ENCODE results near the gene TAL2.

TAL2 gene

GRCh38 chr9:105662184-105663104 is at the start of gene TAL2:
Gene TAL2, plus strand, starts transcription at chr9:105662457. Its CDS starts 40 bp downstream, at chr9:105662497.
- DNase-seq = no peak

GRCh38 chr9:105621001-105621400 is 41.3 kb upstream of the TAL2 start:
- DNase-seq = no peak

- no peak for DNase-seq
Measured at GRCh38 chr9:105625088-105625487, 37.2 kb upstream of the TAL2 start.

DNA sequence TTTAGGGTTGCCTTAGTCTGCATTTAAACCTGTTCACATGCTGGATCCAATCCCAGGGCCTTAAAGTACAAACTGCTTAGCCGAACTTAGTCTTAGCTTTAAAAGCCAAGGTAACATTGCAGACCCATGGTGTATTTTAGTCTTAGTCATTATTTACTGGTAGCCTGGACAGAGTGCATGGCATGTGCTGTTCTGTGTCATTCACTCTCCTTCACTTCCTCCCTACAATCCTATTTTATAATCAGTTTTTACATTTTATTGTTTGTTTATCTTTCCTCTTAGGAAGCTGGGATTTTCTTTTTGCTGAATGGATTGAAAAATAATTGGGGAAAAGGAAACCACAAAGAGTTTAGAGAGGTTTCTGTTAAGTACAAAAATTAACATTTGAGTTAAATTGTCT is 29.4 kb upstream of the TAL2 start:
- DNase-seq = no peak

- DNase-seq = no peak
Measured at GRCh38 chr9:105633411-105633810, 28.8 kb upstream of the TAL2 start.

- no peak for DNase-seq
Measured at GRCh38 chr9:105636331-105636730, 25.9 kb upstream of the TAL2 start.

DNA sequence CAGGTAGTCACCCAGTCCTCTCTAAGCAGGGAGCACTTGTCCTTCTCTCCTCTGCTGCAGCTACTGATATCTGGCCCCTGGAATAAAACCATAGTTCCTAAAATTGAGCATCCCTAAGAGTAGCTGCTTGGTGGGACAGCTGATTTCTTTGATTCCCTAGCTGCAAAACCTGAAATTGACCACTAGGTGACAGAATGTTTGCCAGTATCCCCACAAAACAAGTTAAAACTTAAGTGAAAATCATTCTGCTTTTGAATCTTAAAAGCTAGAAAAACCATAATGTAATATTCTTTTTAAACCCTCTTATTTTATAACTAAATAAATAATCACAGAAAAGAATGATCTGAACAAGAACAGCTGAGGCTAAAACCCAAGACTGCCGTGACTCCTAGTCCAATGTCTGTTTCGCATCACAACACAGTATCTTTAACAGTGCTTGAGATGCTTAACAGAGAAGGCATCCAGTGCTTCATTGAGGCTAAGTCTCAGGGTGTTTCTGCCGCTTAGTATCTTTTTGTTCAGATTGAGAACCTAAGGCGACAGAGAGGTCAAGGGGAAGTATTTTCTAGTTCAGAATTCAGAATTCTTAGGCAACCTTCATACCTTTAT is 24.4 kb upstream of the TAL2 start:
- no peak for DNase-seq

GRCh38 chr9:105639936-105640335 is 22.3 kb upstream of the TAL2 start:
- no peak for DNase-seq

GRCh38 chr9:105643795-105644194 is 18.5 kb upstream of the TAL2 start:
- no peak for DNase-seq

- DNase-seq = no peak
Measured at GRCh38 chr9:105646879-105647594, 15.2 kb upstream of the TAL2 start.

DNA sequence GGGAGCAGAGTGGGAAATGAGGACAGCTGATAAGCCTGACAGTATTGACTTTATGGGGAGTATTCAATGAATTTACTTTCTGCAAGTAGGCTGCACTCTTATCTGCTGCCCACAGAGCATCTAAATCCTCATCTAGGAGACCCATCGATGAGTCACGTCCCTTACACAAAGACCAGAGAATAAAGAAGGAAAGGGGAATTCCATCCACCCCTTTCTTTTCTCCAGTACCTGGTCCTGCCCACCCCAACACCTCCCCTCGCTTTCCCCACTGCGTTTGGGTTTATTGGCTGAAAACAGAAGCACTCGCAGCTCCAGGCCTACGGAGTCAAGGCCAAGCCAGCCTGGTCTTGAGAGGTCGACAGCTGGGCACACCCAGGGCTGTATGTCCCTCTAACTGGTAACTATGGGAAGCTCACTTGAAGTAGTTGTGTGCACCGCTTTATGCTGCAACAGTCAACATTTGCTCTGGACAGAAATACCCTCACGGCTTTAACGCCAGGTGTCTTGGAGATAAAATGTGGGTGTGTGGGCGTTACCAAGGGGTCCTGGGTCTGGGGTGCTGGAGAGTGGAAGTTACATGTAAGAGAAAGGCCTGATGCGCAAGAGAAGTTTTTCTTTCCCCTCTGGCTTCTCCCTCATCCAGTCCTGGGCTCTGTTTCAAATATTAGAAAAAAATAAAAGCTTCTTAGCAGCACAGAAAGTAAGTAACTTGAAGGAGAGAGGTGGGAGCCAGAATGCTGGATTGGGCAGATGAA is 14.5 kb upstream of the TAL2 start:
- no peak for DNase-seq

DNA sequence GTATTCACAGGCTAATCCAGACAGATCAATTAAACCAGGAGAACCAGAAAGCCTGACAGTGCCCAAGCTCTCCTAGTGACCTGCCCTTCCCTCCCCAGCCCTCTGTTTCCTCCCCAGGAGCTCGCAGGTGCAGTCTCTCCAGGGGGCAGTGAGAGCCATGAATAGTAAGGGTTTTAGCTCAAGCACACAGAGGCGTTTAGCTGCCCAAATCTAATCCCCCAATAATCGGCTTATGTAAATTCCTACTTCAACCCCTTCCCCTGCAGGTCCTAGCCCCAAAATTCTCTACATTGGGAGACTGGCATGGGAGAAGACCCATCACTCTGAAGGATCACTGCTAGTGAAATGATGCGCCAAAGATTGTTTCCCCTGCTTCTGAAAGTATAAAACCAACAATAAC is 10.5 kb upstream of the TAL2 start:
- DNase-seq = no peak

DNA sequence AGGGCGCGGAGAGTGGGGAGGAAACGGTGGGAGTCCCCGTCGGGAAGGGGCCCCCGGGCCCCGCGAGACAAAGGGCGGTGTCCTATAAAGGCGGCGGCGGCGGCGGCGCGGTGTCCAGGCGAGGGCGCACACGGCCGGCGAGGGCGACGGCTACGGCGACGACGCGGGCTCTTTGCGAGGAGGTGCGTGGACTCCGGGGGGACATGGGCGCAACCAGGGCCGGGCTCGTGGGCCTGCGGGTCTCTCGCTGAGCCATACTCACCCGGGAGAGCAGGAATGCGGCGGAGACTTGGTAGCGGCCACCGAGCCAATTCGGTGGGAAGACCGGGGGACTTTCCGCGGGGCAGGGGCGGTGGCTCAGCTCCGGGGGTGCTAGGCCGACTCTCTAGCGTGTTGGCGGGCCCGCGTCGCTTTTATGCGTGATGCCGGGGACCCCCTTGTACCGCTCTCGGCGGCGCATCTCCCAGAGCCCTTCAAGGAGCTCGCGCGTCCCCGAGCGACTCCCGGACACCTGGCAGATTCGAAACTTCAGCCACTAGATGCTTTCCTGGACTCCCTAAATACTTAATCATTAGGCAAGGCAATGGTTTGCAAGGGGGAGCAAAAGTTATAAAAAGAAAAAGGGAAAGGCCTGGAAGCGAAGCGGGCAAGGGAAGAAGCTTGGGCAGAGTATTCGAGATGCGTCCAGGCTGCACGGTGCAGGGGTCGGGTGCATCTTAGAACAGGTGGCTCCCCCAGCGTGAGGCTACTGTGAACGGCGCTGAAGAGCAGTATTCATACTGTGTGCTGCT is 5.9 kb upstream of the TAL2 start:
- DNase-seq = no peak

- DNase-seq = no peak
Measured at GRCh38 chr9:105658351-105658750, 3.9 kb upstream of the TAL2 start.

- no peak for DNase-seq
Measured at GRCh38 chr9:105661011-105661410, 1.2 kb upstream of the TAL2 start.

GRCh38 chr9:105663914-105664313 is 1.7 kb downstream of the TAL2 start:
- DNase-seq = no peak

DNA sequence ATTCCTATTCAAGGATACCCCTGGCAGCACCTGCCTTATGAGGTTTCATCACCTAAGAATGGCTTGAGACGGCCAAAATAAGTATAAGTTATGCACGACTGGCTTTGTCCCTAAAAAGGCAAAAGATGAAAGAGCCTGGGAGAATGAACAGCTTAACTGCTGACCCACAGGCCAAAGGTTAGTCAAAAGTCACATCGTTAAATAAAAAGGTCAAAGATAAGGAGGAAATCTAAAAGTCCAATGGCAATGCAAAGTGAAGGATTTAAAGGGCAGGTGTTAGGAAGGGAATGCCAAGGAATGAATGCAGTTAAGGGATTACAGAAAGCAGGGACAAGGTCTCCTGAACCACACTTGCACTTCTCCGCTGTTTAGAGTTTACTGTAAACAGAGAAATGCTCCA is 5.6 kb downstream of the TAL2 start:
- no peak for DNase-seq

DNA sequence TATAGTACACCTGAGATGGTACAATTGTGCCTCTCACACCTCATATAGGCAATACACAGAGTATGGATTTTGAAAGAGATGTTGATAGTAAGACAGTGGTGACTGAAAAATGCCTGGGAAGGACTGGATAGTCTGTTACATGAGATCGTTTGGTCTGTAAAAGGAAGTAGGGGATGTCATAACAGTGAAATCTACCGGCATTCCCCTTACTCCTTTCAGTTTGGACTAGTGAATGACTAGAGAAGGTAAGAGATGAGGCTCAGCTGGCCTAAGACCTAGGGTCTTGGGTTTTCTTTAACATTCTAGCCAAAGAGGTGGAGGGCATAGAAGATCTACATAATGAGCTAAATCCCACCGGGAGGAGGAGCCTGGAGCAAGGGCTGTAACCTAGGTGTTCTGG is 8.1 kb downstream of the TAL2 start:
- DNase-seq = no peak

DNA sequence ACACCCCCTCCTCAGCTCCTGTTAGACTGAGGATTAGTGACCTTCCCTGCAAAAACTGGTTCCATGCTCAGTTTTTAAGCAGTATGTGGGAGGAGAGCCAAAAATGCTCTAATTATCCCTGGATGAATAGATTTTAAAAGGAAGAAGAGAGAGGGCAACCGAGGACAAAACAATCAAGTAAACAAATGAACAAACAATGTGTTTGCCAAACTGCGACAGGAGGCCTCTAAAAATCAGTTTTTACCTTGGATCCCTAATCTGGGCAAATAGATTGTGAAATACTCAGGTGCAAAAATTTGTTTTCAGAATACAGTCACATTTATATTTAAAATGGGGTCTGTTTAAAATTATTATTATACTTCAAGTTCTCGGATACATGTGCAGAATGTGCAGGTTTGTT is 8.5 kb downstream of the TAL2 start:
- no peak for DNase-seq

- no peak for DNase-seq
Measured at GRCh38 chr9:105672711-105673234, 10.5 kb downstream of the TAL2 start.

DNA sequence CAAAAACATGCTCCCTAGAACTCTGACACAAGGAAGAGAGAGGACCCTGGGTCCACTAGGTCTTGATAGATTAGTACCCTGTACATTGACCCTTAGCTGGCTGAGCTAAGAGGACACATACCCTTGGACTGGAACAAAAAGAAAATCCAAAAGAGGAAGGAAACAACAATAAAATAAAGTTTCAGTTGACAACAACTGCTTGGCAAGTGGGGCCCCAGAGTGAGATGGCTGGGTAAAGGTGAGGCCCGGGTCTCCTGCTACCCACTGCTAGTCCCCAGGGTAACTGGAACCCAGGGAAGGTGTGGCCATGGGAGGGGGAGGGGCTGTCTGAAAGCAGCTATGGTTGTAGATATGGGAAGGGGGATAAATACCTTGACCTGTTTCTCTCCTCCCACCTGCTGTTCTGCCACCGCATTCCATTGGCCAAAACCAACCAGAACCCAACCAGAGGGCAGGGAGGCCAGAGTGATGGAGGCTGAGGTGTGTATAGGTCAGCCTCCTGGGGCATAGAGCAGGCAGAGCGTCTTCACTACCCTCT is 11.7 kb downstream of the TAL2 start:
- DNase-seq = no peak

Data from activated CD4-positive, alpha-beta T cell treated with anti-CD3 and anti-CD28 coated beads for 1 hour (primary cell).